HG02884 (cell line): ENCODE data around the gene PNPLA6.

Experiments
- ATAC-seq: cut with Tn5 transposase; IDR thresholded peaks from one replicate; pipeline ENCODE4 v1.9.1; 2021; ENCODE audit warnings: mild to moderate bottlenecking, moderate library complexity; ENCODE audit not compliant: unreplicated experiment

PNPLA6 gene

GRCh38 chr19:7595466-7596133 is 60.1 kb downstream of the PNPLA6 start, which contains the start of gene CAMSAP3:
Gene CAMSAP3 (plus strand): TSS chr19:7595863. CDS start chr19:7596003, 140 bp downstream.
- ATAC-seq: no peak

- ATAC-seq: no peak
Measured at GRCh38 chr19:7596211-7596937, 60.9 kb downstream of the PNPLA6 start.

GRCh38 chr19:7597689-7598088 is 62.2 kb downstream of the PNPLA6 start:
- ATAC-seq: no peak

GRCh38 chr19:7598180-7598579 is 62.7 kb downstream of the PNPLA6 start:
- ATAC-seq: no peak

- no peak for ATAC-seq
Measured at GRCh38 chr19:7600721-7601120, 65.2 kb downstream of the PNPLA6 start.

- no peak for ATAC-seq
Measured at GRCh38 chr19:7602240-7602934, 66.9 kb downstream of the PNPLA6 start.

- no peak for ATAC-seq
Measured at GRCh38 chr19:7602935-7603497, 67.5 kb downstream of the PNPLA6 start.

GRCh38 chr19:7603919-7604318 is 68.4 kb downstream of the PNPLA6 start:
- no peak for ATAC-seq

- ATAC-seq: no peak
Measured at GRCh38 chr19:7605490-7606222, 70.1 kb downstream of the PNPLA6 start.

GRCh38 chr19:7606289-7606688 is 70.8 kb downstream of the PNPLA6 start:
- ATAC-seq: no peak

- ATAC-seq: no peak
Measured at GRCh38 chr19:7607212-7607873, 71.8 kb downstream of the PNPLA6 start.

GRCh38 chr19:7607874-7608560 is 72.5 kb downstream of the PNPLA6 start:
- ATAC-seq: no peak

- ATAC-seq: no peak
Measured at GRCh38 chr19:7610491-7611240, 75.1 kb downstream of the PNPLA6 start.
